Spleen (tissue), 7 donors: ENCODE data around the gene FRYL.

Experiments
- CTCF ChIP-seq, 11 experiments: fragments of 200-600 bp in 7 of 11; fragments of 450-650 bp in 4 of 11; sonication (generic) in 4 of 11; IDR thresholded peaks in 8 of 11; conservative IDR thresholded peaks in 3 of 11; 1 replicate in 7 of 11; 2 replicates in 4 of 11; pipeline versions ENCODE4 v1.4.0 to v1.8.0; 2016 to 2021; ENCODE audit warnings: antibody characterized with exemption in 11 of 11, inconsistent platforms in 4 of 11, mild to moderate bottlenecking in 1 of 11
- POLR2A ChIP-seq, 3 donors: fragments of 450-650 bp; IDR thresholded peaks; one replicate each; pipeline ENCODE4 v1.5.1; 2017; ENCODE audit warnings: antibody characterized with exemption in 3 of 3, mild to moderate bottlenecking in 1 of 3
- POLR2AphosphoS5 ChIP-seq, 3 donors: sonication (generic); formaldehyde crosslinking; IDR thresholded peaks; one replicate each; pipeline ENCODE4 v1.5.1; 2017; ENCODE audit warnings: antibody characterized with exemption in 3 of 3
- donor health status: DM: no; HTN: no; CAD: no; lungs with moderate emphysema.
- donor health status: DM: no; HTN: no; CAD: no.
- donor health status: DM: no; HTN: no; CAD: no.

- no peak for TF ChIP-seq CTCF (IDR thresholded peaks at IDR 0.05 in 8 of 11, conservative IDR thresholded peaks at IDR 0.05 in 3 of 11)
- TF ChIP-seq POLR2AphosphoS5 (IDR thresholded peaks at IDR 0.05), result no peak
- TF ChIP-seq POLR2A (IDR thresholded peaks at IDR 0.05), result no peak
Measured at GRCh38 chr4:48467442-48467841, 312.6 kb downstream of the FRYL start.
